GM21381 (cell line): ENCODE measurements around the gene TSPAN9.

ENCODE experiments used
- ATAC-seq: cut with Tn5 transposase; IDR thresholded peaks from one replicate; pipeline ENCODE4 v1.9.1; 2021; ENCODE audit warnings: mild to moderate bottlenecking, moderate library complexity; ENCODE audit not compliant: unreplicated experiment

TSPAN9 gene

DNA sequence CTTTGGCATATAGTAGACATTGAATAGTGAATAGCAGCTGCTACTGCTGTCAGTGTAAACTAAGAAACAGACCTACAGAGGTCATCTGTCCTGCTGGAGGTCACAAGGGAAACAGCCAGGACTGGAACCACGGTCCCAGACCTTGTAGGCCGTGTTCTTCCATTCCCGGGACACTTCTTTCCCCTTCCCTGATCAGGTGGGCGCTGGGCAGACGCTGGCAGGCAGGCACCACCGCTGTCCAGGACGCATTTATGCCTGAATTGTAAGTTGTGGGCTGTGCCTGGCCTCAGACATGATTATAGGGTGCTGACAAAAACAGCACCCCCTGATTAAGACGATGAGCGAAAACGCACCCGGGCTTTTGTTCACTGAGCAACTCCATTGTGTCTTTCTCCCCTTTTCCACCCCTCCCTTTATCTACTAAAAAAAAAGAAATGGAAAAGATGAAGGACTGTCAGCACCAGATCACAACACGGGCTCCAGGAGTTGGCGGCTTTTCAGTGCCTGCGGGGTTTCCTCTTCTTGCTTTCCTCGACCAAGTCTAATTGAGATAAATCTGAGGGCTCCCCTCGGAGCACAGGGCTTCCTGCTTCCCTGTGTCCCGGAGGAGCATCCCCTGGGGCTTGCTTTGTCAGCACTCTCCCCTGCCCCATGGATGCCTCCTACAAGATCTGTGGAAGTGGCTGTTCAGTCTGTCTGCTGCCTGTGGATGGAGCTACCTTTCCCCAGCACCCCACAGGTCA is 80.6 kb downstream of the TSPAN9 start:
- ATAC-seq, result no peak

GRCh38 chr12:3158851-3159465 is 81.8 kb downstream of the TSPAN9 start:
- ATAC-seq, result no peak

DNA sequence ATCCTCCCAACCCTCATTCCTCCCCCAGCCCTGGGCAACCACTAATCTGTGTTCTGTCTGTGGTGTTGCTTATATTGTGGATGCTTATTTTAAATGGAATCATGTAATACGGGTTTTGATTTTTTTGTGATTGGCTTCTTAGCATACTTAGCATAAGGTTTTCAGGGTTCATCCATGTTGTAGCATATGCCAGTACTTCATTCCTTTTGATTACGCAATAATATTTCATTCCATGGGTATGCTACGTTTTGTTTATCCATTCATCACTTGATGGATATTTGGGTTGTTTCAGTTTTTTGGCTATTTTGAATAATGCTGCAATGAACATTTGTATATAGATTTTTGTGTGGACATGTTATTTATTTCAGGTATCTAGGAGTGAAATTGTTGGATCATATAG is 82.9 kb downstream of the TSPAN9 start:
- ATAC-seq, result no peak

- no peak for ATAC-seq
Measured at GRCh38 chr12:3161861-3162260, 84.7 kb downstream of the TSPAN9 start.

- no peak for ATAC-seq
Measured at GRCh38 chr12:3164454-3165077, 87.4 kb downstream of the TSPAN9 start.

- ATAC-seq, result no peak
Measured at GRCh38 chr12:3165078-3165980, 88.2 kb downstream of the TSPAN9 start.

GRCh38 chr12:3167636-3168035 is 90.5 kb downstream of the TSPAN9 start:
- ATAC-seq, result no peak

GRCh38 chr12:3168223-3169221 is 91.3 kb downstream of the TSPAN9 start:
- ATAC-seq, result no peak

- no peak for ATAC-seq
Measured at GRCh38 chr12:3170423-3171194, 93.4 kb downstream of the TSPAN9 start.

GRCh38 chr12:3171195-3171591 is 94.0 kb downstream of the TSPAN9 start:
- ATAC-seq, result no peak

DNA sequence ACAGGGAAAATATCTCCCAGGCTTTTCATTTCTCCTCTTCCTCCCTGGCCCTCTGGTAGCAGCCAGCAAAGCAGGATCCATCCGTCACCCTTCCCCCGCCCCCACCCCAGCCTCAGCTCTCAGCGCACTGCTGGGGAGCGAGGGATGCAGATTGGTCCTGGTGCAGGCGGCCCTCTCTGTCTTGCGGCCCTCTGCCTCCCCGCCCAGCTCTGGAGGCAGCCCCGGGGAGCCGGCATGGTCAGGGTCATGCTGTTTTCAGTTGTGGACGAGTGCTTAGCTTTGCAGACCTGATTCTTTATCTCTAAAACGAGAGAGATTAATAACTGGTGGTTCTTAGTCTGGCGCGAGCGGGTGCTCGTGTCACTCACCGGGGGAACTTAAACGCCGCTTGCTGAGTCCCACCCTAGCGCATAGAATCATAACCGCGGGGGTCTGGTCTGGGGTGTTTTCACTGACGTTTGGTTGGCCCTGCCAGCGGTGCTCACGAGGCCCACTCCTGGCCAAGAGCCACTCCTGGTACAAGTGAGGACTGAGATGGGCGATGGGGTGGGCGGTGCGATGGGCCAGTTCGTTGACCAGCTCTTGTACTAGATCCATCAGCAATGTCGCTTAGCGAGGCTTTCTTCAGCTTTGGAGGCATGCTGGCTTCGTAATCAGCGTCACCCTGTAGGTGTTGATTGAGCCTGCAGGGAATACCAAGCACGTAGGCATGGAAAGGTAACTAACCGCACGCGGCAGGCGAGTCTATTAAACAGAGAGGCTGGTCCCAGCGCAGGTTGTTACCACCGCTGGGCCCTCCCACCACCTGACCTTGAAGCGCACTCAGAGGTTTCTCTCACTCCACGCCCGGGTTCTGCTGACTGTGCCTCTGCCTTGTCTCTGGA is 95.2 kb downstream of the TSPAN9 start:
- no peak for ATAC-seq

GRCh38 chr12:3173008-3173553 is 95.9 kb downstream of the TSPAN9 start:
- no peak for ATAC-seq

DNA sequence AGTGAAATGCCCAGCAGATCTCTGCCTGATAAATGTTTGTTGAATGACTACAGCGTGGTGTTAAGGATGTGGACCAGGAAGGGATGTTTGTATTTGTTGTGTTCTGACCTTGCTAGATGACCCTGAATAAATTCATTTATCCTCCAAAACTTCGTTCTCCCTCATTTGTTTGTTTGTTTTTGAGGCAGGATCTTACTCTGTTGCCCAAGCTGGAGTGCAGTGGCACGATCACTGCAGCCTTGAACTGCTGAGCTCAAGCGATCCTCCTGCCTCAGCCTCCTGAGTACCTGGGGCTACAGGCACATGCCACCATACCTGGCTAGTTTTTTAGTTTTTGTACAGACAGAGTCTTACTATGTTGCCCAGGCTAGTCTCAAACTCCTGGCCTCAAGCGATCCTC is 96.7 kb downstream of the TSPAN9 start:
- no peak for ATAC-seq

DNA sequence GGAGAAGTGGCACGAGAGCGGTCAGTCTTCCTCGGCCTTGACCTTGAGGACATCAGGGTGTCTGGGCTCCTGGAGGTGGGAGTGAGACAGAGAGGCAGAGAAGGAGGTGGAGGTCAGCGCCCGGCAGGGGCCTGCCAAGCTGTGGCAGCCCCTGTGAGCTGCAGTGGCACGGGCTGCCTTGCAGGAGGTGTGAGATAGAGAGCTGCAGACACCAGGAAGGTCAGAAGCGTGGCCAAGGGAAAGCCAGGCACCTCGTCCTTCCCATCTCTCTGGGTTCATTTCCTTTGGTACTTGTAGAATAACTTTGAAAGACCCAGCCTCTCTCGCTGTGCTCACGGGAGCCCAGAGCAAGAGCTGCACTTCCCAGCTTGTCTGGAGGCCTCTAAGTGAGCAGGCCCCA is 98.1 kb downstream of the TSPAN9 start:
- ATAC-seq, result no peak

DNA sequence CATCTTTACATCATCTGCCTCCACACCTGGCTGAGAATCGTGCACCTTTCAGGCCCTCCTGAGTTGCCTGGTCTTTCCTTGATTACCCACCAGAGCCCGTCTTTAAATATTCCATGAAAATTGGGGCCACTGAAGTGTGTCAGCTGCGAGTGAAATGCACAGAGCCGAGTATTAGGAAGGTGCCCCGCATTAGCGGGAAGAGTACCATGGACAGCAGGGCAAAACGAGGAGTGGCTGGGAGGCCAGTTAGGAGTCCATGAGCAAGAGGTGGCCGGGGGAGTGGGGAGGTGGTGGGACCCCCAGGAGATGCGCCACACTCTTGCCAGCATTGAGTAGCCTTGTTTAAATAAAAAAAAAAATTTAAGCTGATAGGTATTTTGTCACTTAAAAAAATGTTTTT is 99.6 kb downstream of the TSPAN9 start:
- no peak for ATAC-seq

DNA sequence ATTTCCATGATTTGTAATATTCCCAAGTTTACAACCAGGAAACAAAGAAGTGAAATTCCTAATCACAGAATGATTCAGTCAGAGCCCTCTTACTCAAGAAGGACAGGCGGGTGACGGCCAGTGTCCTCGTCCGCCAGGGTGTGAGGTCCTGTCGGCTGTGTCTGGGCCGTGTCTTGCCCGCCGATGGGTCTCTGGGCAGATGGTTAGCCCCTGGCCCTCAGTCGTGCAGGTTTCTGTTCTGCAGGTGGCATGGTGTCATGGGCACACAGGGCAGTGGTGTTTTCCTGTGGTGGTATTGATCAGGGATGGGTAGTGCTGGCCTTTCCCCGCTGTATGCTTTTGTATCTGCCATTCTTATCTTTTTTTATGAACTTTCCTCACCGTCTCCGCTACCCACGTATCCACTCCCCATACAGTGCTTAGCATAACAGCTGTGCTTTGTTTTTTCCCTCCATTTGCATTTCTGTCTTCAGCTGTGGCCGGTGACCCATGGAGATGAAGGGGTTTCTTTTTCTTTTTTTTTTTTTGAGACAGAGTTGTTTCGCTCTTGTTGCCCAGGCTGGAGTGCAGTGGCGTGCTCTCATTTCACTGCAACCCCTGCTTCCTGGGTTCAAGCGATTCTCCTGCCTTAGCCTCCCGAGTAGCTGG is 100.7 kb downstream of the TSPAN9 start:
- no peak for ATAC-seq

DNA sequence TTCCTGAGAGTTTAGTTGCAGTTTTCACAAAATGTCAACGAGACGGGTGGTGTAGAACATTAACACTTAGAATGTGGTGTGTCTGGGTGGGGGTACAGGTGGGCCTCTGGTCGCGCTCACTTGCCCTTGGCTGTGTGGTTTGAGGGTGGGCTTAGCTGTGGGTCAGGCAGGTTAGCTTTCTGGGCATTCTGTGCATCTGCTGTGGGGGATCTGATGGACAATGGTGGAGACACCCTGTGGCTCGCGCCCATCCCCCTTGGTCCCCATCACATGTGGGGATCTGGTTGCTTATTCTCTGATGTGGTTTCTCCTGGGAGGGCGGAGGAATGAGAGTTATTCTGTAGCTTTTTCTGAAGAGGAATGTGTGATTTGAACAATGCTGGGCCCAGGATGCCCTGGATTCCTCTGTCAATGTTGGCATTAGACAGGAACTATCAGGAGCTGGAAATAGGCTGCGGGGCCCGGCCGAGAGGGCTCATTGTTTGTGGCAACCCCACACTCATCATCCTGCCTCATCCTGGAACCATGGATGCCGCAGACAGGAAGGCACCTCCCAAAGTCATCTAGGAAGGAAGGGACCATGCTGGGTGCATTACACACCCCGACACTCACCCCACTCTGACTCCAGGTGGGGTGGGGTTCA is 101.6 kb downstream of the TSPAN9 start:
- no peak for ATAC-seq
